ENCODE measurements around the gene KRTAP10-8. TPM values are rescaled to one million over a fixed set of nuclear protein-coding genes. Genes with fewer than 3 reads are reported as not detected.

The KRTAP10-8 gene
- total RNA-seq, 4 donors from 2014 or later: 4.6 TPM; not detected in 3

DNA sequence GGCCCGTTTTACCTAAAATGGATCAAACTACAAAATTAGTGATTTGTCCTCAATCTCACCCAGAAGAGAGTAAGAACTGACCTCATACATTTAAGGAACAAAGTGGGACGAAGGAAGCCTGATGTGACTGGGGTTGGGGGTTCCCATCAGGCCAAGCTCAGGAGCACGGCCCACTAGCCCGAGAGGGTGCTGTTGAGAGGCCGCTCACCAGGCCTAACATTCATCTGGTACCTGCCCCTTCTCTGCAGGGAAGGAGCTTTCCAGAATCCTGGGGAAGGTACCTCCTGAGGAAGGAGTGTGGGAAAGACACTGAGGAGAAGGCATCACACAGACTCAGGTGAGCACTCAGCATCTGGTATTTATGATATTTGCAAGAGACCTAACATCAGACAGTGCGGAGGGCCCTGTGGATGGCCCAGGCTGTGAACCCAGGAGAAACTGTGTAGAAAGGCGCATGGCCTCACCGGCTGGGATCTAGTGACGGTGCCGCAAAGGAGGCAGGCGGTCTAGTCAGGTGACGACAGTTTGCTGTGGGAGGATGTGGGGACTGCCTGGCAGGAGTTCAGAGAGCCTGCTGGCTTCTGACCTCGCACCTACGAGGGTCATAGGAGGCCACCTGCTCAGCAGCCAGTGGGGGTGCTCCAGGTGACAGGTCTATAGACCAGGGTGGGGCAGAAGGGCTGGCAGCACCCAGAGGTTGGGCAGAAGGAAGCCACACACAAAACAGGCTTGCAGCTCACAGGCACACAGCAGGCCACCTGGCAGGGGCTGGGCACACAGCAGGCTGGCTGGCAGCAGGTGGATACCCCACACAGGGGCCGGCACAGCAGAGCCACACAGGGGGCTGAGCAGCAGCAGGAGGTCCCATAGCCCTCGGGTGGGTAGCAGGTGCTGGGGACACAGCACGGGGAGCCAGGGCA is 42.0 kb downstream of the KRTAP10-8 start:
- DNase-seq (ENCODE audit: low spot score in 2 of 2): peak in 1 of 2 donors; percentile 70
- WGBS, 2 donors: 84 to 85% methylated on average over 17 of the region's 17 CpGs
- no peak overlapping the region for H3K4me3 ChIP-seq (ENCODE audit: low read depth, poor library complexity, severe bottlenecking)
- TF ChIP-seq POLR2A (IDR thresholded peaks at IDR 0.05): no peak
- TF ChIP-seq, protein P1, sequence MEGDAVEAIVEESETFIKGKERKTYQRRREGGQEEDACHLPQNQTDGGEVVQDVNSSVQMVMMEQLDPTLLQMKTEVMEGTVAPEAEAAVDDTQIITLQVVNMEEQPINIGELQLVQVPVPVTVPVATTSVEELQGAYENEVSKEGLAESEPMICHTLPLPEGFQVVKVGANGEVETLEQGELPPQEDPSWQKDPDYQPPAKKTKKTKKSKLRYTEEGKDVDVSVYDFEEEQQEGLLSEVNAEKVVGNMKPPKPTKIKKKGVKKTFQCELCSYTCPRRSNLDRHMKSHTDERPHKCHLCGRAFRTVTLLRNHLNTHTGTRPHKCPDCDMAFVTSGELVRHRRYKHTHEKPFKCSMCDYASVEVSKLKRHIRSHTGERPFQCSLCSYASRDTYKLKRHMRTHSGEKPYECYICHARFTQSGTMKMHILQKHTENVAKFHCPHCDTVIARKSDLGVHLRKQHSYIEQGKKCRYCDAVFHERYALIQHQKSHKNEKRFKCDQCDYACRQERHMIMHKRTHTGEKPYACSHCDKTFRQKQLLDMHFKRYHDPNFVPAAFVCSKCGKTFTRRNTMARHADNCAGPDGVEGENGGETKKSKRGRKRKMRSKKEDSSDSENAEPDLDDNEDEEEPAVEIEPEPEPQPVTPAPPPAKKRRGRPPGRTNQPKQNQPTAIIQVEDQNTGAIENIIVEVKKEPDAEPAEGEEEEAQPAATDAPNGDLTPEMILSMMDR (IDR thresholded peaks at IDR 0.05): no peak
- intact Hi-C loops (cut with DNase I; ENCODE audit: low total_unique reads): no loop called here

DNA sequence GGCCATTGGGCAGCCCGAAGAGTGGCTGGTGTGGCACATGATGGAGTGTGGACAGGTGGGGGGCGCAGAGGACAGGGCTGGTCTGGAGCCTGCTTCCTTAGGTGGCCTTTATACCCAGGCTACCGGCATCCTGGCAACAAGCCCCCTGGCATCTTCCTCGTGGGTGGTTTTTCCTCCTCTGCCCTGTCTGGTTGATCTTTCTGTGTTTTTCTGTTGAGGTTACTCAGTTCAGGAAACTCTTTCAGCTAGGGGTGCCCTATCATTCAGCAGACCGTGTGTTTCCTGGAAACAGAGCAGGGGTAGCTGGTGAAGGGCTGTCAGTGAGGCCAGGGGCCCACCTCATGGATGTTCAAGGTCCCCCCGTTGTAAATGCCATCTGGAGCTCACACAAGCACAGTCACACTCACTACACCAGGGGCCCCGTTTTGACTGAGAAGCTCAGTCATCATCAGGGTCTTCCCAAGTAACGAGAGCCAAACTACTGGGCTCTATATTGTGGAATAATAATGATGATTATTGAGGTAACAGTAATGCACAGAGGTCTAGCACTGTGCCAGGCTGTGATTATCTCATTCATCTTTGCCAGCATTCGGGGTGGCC is 42.8 kb downstream of the KRTAP10-8 start, which contains the start of gene KRTAP12-4:
TSS of gene KRTAP12-4 (minus strand) at position 84 of the 600 bp plus-strand sequence. CDS start at position 39, 45 bp downstream.
- TF ChIP-seq, protein P1 (IDR thresholded peaks at IDR 0.05): no peak
- no peak for TF ChIP-seq POLR2A (IDR thresholded peaks at IDR 0.05)
- WGBS, 2 donors: 78% methylated on average over 8 of the region's 9 CpGs
- intact Hi-C loops (cut with DNase I; ENCODE audit: low total_unique reads): no loop called here
- DNase-seq (ENCODE audit: low spot score in 2 of 2): peak in 1 of 2 donors; percentile 14
- no peak within 1 kb of the TSS for H3K4me3 ChIP-seq (ENCODE audit: low read depth, poor library complexity, severe bottlenecking)

DNA sequence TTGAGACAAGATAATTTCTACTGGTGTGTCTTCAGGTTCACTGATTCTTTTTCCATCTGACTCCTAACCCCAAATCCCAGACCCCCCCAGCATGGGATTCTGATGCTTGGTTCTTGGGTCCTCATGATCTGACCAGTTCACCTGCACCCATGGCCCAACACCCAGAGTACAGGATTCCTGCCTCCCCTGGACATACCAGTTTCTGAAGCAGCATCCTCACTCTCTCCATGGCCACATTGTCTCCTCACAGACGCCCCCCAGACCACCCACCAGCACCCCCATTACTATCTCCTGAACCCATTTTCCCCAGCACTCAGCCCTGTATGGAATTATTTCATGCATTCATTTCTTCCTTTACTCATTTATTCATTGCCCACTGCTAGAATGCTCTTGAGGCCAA is 45.0 kb downstream of the KRTAP10-8 start:
- TF ChIP-seq, protein P1 (IDR thresholded peaks at IDR 0.05): no peak
- TF ChIP-seq POLR2A (IDR thresholded peaks at IDR 0.05): no peak
- peak in 1 of 2 donors; percentile 59 for DNase-seq (ENCODE audit: low spot score in 2 of 2)
- 26 to 59% methylated on average over 1 of the region's 1 CpG for WGBS, 2 donors
- intact Hi-C loops (cut with DNase I; ENCODE audit: low total_unique reads): no loop called here
- no peak overlapping the region for H3K4me3 ChIP-seq (ENCODE audit: low read depth, poor library complexity, severe bottlenecking)

DNA sequence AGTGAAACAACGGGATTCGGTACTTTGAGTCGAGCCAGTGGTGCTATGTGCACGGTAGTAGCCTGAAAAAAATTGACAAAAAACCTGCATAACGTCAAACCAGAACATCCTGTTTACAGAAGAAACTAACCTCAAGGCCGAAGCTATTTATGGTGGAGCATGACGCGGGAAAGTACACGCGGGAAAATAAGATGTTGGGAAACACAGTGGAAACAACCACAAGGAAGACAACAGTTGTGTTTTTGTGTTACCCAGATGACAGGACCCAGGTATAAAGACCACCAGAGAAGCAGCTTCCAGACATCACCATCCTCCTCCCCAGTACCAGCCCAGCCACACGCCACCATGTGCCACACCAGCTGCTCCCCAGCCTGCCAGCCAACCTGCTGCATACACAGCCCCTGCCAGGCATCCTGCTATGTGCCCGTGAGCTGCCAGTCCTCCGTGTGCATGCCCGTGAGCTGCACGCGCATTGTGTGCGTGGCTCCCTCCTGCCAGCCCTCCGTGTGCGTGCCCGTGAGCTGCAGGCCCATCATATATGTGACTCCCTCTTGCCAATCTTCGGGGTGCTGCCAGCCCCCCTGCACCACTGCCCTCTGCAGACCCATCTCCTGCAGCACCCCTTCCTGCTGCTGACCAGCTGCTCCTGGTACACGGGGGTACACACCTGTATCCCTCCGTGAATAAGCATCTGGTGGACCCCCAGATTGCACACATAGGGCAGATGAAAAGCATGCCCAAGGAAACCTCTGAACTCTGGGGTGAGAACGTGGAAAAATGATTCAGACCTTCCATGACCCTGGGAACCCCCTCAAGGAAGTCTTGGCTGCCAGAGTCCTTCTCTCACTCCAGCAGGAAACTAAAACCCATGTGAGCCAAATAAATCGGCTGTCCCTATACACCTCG is 46.0 kb downstream of the KRTAP10-8 start, which contains the start of gene KRTAP12-3:
TSS of gene KRTAP12-3 (plus strand) at position 298 of the 906 bp plus-strand sequence. CDS start at position 346, 48 bp downstream.
- H3K4me3 ChIP-seq (ENCODE audit: low read depth, poor library complexity, severe bottlenecking): no peak within 1 kb of the TSS
- WGBS, 2 donors: 75 to 77% methylated on average over 26 of the region's 26 CpGs
- TF ChIP-seq, protein P1 (IDR thresholded peaks at IDR 0.05): no peak
- no peak for TF ChIP-seq POLR2A (IDR thresholded peaks at IDR 0.05)
- peak in 1 of 2 donors; percentile 63 for DNase-seq (ENCODE audit: low spot score in 2 of 2)
- intact Hi-C loops (cut with DNase I; ENCODE audit: low total_unique reads): no loop called here

DNA sequence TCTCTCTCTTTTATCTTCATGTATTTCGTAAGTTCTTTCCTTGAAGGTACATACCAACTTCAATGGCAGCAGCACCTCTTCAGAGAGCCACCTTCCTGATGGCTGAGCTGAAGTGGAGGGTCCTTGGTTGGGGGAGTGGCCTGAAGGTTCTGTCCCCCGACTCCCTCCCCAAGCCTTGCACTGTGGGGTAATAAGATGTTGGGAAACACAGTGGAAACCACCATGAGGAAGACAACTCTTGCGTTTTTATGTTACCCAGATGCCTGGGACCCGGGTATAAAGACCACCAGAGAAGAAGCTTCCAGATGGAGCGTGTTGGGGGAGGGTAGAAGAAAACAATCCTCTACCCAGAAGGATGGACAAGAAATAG is 46.6 kb downstream of the KRTAP10-8 start:
- no peak overlapping the region for H3K4me3 ChIP-seq (ENCODE audit: low read depth, poor library complexity, severe bottlenecking)
- peak in 1 of 2 donors; percentile 42 for DNase-seq (ENCODE audit: low spot score in 2 of 2)
- 84 to 88% methylated on average over 5 of the region's 5 CpGs for WGBS, 2 donors
- intact Hi-C loops (cut with DNase I; ENCODE audit: low total_unique reads): no loop called here
- TF ChIP-seq, protein P1 (IDR thresholded peaks at IDR 0.05): no peak
- no peak for TF ChIP-seq POLR2A (IDR thresholded peaks at IDR 0.05)

Data from lower leg skin (tissue), 4 donors.